HepG2 (cell line): ENCODE results near the gene HSD11B1L. TPM values are rescaled to one million over a fixed set of nuclear protein-coding genes. Genes with fewer than 3 reads are reported as not detected.

Source experiments
- ATF7-NPFF ChIP-seq: sonication (generic); formaldehyde crosslinking; IDR thresholded peaks from 2 replicates; pipeline ENCODE4 v1.8.1; 2023; ENCODE audit warnings: mild to moderate bottlenecking, low read depth, missing genetic modification reagents, moderate library complexity
- CBFB ChIP-seq: sonication (generic); formaldehyde crosslinking; IDR thresholded peaks from 2 replicates; pipeline ENCODE4 v1.4.0; 2020; ENCODE audit warnings: missing genetic modification reagents
- CBX1 ChIP-seq: IDR thresholded peaks from one replicate; pipeline ENCODE4 v1.6.1; 2016; ENCODE audit warnings: antibody characterized with exemption, low read depth
- DNMT1 ChIP-seq: sonication (generic); formaldehyde crosslinking; IDR thresholded peaks from 2 replicates; pipeline ENCODE4 v1.5.1; 2020; ENCODE audit warnings: mild to moderate bottlenecking, missing genetic modification reagents
- ETS1 ChIP-seq: sonication (generic); formaldehyde crosslinking; IDR thresholded peaks from 2 replicates; pipeline ENCODE4 v1.4.0; 2020; ENCODE audit warnings: missing genetic modification reagents
- FOXC1 ChIP-seq: sonication (generic); formaldehyde crosslinking; IDR thresholded peaks from 2 replicates; pipeline ENCODE4 v1.8.0; 2022; ENCODE audit warnings: mild to moderate bottlenecking, missing genetic modification reagents, borderline replicate concordance
- FOXJ3 ChIP-seq: sonication (generic); formaldehyde crosslinking; IDR thresholded peaks from 2 replicates; pipeline ENCODE4 v1.4.0; 2020; ENCODE audit warnings: missing genetic modification reagents, mild to moderate bottlenecking, borderline replicate concordance
- KLF12 ChIP-seq: sonication (generic); formaldehyde crosslinking; IDR thresholded peaks from 2 replicates; pipeline ENCODE4 v1.4.0; 2020; ENCODE audit warnings: missing genetic modification reagents, borderline replicate concordance
- TBX2 ChIP-seq: sonication (generic); formaldehyde crosslinking; IDR thresholded peaks from 2 replicates; pipeline ENCODE4 v1.5.0; 2020; ENCODE audit warnings: missing genetic modification reagents, mild to moderate bottlenecking, borderline replicate concordance
- TP53 ChIP-seq: sonication (generic); formaldehyde crosslinking; conservative IDR thresholded peaks from 2 replicates; pipeline ENCODE4 v1.4.0; 2020; ENCODE audit warnings: missing genetic modification reagents
- U2AF1 ChIP-seq: fragments of 200-400 bp; formaldehyde crosslinking; optimal IDR thresholded peaks from 2 replicates; pipeline ENCODE3; 2017; ENCODE audit warnings: mild to moderate bottlenecking, low read depth, low read length
- ZNF12 ChIP-seq: sonication (generic); formaldehyde crosslinking; IDR thresholded peaks from 2 replicates; pipeline ENCODE4 v1.5.0; 2020; ENCODE audit warnings: missing genetic modification reagents
- ZNF235 ChIP-seq: sonication (generic); formaldehyde crosslinking; IDR thresholded peaks from 2 replicates; pipeline ENCODE4 v1.8.1; 2023; ENCODE audit warnings: mild to moderate bottlenecking, missing genetic modification reagents, borderline replicate concordance
- ZNF337 ChIP-seq: sonication (generic); formaldehyde crosslinking; IDR thresholded peaks from 2 replicates; pipeline ENCODE4 v1.5.1; 2020; ENCODE audit warnings: missing genetic modification reagents, low read depth, mild to moderate bottlenecking, borderline replicate concordance
- ZNF44 ChIP-seq: sonication (generic); formaldehyde crosslinking; IDR thresholded peaks from 2 replicates; pipeline ENCODE4 v1.5.1; 2020; ENCODE audit warnings: mild to moderate bottlenecking, missing genetic modification reagents
- ZNF547 ChIP-seq: sonication (generic); formaldehyde crosslinking; IDR thresholded peaks from 2 replicates; pipeline ENCODE4 v1.5.1; 2020; ENCODE audit warnings: mild to moderate bottlenecking, missing genetic modification reagents
- ZNF800 ChIP-seq: sonication (generic); formaldehyde crosslinking; IDR thresholded peaks from 2 replicates; pipeline ENCODE4 v1.4.0; 2020; ENCODE audit warnings: missing genetic modification reagents
- polyA plus RNA-seq, 8 experiments: library from polyadenylated mRNA; depleted of rRNA in 3 of 8; stranded (reverse) in 7 of 8; unstranded in 1 of 8; fragments of >200 nt; fragmentation: Illumina TruSeq in 4 of 8; extraction: Trizol in 4 of 8; gene quantifications; 2 replicates each; pipeline versions ENCODE4 v1.2.1 to v1.2.3, GENCODE V29; 2011 to 2016; ENCODE audit warnings: low read depth in 4 of 8, missing spikeins in 1 of 8, mixed read lengths in 1 of 8; ENCODE audit not compliant: insufficient read depth in 1 of 8
- total RNA-seq, 5 experiments: library from RNA; depleted of rRNA; stranded (reverse); fragments of >200 nt; fragmentation: Illumina TruSeq; extraction: Trizol; gene quantifications; 2 replicates each; pipeline ENCODE4 v1.2.3, GENCODE V29; 2016; ENCODE audit warnings: low read depth in 1 of 5

Gene HSD11B1L
- total and polyA plus RNA-seq, 2 of the 13 experiments (the other 11 are each of a cell fraction or from before 2014, with no cell fraction given), result 2.8 to 3.9 TPM

GRCh38 chr19:5679289-5680083, 1.3 kb upstream of the HSD11B1L start (continued):
- 0 out of 2 replicates have a peak, but pooled peaks have one; percentile 1 for TF ChIP-seq ZNF547 (CRISPR knock-in tag)
- TF ChIP-seq ZNF235, result no peak
- TF ChIP-seq KLF12 (CRISPR knock-in tag), result no peak
- TF ChIP-seq TP53 (CRISPR knock-in tag), result no peak
- no peak for TF ChIP-seq FOXJ3 (CRISPR knock-in tag)
- no peak for TF ChIP-seq TBX2 (CRISPR knock-in tag)
- no peak for TF ChIP-seq CBX1
- TF ChIP-seq ATF7-NPFF, result no peak
- no peak for TF ChIP-seq CBFB (CRISPR knock-in tag)
- TF ChIP-seq ZNF337 (CRISPR knock-in tag), result 0 out of 2 replicates have a peak, but pooled peaks have one; percentile 37
- no peak for TF ChIP-seq FOXC1 (CRISPR knock-in tag)
- no peak for TF ChIP-seq ETS1 (CRISPR knock-in tag)
- TF ChIP-seq ZNF44 (CRISPR knock-in tag), result no peak
- no peak for TF ChIP-seq ZNF800 (CRISPR knock-in tag)
- peak; percentile 19; the same call in 1 of the 2 replicates for TF ChIP-seq DNMT1 (CRISPR knock-in tag)
- no peak for TF ChIP-seq U2AF1
- no peak for TF ChIP-seq ZNF12
